Measurements from ENCODE around the gene SAMD10.
A peak's percentile ranks its signal among the peaks of the same experiment; 100 is the strongest.
"Not testable (repeated sequence)": the region's sequence is repeated elsewhere in the genome, so short reads cannot be mapped to it uniquely, and the experiment has no call there.

Gene SAMD10

DNA sequence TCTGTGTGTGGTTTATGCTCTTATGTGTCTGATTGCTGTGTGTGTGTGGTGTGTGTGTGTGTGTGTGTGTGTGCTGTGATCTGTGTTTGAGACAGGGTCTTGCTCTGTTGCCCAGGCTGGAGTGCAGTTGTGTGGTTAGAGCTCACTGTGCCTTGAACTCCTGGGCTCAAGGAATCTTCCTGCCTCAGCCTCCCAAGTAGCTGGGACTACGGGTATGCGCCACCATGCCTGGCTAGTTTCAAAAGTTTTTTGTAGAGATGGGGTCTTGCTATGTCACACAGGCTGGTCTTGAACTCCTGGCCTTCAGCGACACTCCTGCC is 6.3 kb downstream of the SAMD10 start:
- H3K4me3 ChIP-seq (ENCODE audit: low read depth, low read length) = no peak overlapping the region
- H3K9me3 ChIP-seq (ENCODE audit: control insufficient read depth, insufficient read depth, low read depth, low read length) = no peaks in the 10 kb centered on the region
- no peak overlapping the region for H3K27ac ChIP-seq (ENCODE audit: extremely low read depth, low read depth, low read length)
- no peaks in the 10 kb centered on the region for H3K4me1 ChIP-seq (ENCODE audit: control insufficient read depth, insufficient read depth, low read length)
- POLR2A ChIA-PET = interaction anchor here (0.5 to 0.6 kb wide), 2 partner anchors 34 to 435 kb away, joined by 3 read pairs; no protein-coding TSS in a partner anchor
- TF ChIP-seq, protein P1, sequence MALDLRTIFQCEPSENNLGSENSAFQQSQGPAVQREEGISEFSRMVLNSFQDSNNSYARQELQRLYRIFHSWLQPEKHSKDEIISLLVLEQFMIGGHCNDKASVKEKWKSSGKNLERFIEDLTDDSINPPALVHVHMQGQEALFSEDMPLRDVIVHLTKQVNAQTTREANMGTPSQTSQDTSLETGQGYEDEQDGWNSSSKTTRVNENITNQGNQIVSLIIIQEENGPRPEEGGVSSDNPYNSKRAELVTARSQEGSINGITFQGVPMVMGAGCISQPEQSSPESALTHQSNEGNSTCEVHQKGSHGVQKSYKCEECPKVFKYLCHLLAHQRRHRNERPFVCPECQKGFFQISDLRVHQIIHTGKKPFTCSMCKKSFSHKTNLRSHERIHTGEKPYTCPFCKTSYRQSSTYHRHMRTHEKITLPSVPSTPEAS (tag by site-specific recombination; IDR thresholded peaks at IDR 0.05) = peak; percentile 42; the same call in 1 of the 2 replicates
- TF ChIP-seq, protein P2, sequence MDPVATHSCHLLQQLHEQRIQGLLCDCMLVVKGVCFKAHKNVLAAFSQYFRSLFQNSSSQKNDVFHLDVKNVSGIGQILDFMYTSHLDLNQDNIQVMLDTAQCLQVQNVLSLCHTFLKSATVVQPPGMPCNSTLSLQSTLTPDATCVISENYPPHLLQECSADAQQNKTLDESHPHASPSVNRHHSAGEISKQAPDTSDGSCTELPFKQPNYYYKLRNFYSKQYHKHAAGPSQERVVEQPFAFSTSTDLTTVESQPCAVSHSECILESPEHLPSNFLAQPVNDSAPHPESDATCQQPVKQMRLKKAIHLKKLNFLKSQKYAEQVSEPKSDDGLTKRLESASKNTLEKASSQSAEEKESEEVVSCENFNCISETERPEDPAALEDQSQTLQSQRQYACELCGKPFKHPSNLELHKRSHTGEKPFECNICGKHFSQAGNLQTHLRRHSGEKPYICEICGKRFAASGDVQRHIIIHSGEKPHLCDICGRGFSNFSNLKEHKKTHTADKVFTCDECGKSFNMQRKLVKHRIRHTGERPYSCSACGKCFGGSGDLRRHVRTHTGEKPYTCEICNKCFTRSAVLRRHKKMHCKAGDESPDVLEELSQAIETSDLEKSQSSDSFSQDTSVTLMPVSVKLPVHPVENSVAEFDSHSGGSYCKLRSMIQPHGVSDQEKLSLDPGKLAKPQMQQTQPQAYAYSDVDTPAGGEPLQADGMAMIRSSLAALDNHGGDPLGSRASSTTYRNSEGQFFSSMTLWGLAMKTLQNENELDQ (tag by site-specific recombination; IDR thresholded peaks at IDR 0.05; ENCODE audit: low read depth) = no peak
- TF ChIP-seq, protein P3, sequence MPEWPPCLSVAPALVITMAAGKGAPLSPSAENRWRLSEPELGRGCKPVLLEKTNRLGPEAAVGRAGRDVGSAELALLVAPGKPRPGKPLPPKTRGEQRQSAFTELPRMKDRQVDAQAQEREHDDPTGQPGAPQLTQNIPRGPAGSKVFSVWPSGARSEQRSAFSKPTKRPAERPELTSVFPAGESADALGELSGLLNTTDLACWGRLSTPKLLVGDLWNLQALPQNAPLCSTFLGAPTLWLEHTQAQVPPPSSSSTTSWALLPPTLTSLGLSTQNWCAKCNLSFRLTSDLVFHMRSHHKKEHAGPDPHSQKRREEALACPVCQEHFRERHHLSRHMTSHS (tag by site-specific recombination; IDR thresholded peaks at IDR 0.05) = no peak
- TF ChIP-seq ZNF664 (tag by site-specific recombination; IDR thresholded peaks at IDR 0.05) (no peak), ZNF121 (tag by site-specific recombination; IDR thresholded peaks at IDR 0.05) (peak; percentile 99), ZNF843 (tag by site-specific recombination; IDR thresholded peaks at IDR 0.05) (no peak), ZNF175 (tag by site-specific recombination; IDR thresholded peaks at IDR 0.05) (0 out of 2 replicates have a peak, but pooled peaks have one; percentile 39), ZNF391 (tag by site-specific recombination; IDR thresholded peaks at IDR 0.05; ENCODE audit: borderline replicate concordance, low read depth) (no peak), ZNF146 (tag by site-specific recombination; IDR thresholded peaks at IDR 0.05) (no peak)
- peaks cover 0 to 5% of the 10 kb centered on the region in 2 experiments; a peak in 1 of 3 replicates for H3K36me3 ChIP-seq (ENCODE audit: control insufficient read depth in 2 of 2, insufficient read depth in 1 of 2, low read length in 2 of 2)
- CTCF ChIA-PET = interaction anchor here (0.6 to 3.5 kb wide), 16 partner anchors 15 to 435 kb away, joined by 3 to 16 read pairs (median 4); partner anchors contain the start of genes PTK6 and TPD52L2

DNA sequence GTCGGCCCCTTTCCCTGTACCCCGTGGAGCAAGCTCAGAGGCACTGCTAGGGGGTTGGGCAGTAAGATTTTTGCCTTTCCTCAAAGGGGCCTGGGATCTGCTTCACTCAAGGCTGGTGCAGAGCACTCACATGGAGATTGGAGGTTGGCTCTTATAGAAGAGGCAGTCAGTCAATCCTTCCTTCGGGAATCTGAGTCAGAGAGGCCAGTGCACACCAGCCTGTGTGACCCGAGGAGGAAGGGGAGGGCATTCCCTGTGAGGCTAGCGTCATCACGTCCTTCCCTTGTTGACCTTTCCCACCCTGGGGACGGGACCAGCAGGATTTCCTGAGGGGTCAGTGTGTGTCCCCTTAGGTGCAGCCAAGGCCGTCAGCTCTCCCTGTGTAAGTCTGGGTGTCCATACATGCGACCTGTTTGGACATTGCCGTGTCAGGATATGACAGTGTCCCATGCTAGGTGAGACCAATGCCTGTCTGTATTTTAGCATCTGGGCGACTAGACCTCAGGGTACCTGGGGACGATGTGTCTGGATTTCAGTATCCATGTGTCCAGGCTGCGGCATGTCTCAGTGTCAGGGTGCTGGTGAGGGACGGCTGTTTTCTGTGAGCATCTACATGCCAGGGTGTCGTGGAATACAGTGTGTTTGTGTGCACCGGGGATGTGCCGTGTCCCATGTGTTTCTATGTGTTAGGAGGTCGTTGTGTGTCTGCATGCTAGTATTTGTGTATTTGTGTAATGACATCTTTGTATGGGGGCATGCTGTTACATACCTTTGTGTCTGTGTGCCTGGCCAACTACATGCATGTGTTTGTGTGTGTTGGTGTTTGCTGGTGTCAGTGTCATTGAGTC is 6.9 kb downstream of the SAMD10 start:
- ChIA-PET POLR2A (no interaction called here), CTCF (interaction anchor here (0.6 to 3.5 kb wide), 6 partner anchors 63 to 789 kb away, joined by 3 to 16 read pairs (median 4); partner anchors contain the start of gene PTK6)
- TF ChIP-seq ZNF292 (tag by site-specific recombination; IDR thresholded peaks at IDR 0.05; ENCODE audit: borderline replicate concordance, low read depth) (no peak), ZNF791 (tag by site-specific recombination; IDR thresholded peaks at IDR 0.05) (peak; percentile 44; the same call in 1 of the 2 replicates)
- Histone ChIP-seq H3K4me1 (ENCODE audit: control insufficient read depth, insufficient read depth, low read length) (no peaks in the 10 kb centered on the region), H3K9me3 (ENCODE audit: control insufficient read depth, insufficient read depth, low read depth, low read length) (no peaks in the 10 kb centered on the region), H3K4me3 (ENCODE audit: low read depth, low read length) (no peak overlapping the region), H3K36me3 (ENCODE audit: control insufficient read depth in 2 of 2, insufficient read depth in 1 of 2, low read length in 2 of 2) (peaks cover 0 to 10% of the 10 kb centered on the region in 2 experiments; a peak in 1 of 3 replicates), H3K27ac (ENCODE audit: extremely low read depth, low read depth, low read length) (no peak overlapping the region)

DNA sequence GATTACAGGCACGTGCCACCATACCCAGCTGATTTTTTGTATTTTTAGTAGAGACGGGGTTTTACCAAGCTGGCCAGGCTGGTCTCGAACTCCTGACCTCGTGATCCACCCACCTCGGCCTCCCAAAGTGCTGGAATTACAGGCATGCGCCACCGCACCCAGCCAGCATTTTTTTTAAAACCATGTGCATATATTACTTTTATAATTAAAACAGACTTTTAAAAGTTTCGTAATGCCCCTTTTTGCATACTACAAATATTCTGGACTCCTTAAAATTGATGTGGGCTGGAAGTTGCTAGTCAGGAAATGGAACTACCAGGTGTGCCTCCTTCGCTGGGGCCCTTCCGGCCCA is 7.5 kb downstream of the SAMD10 start:
- not testable (repeated sequence) for H3K9me3 ChIP-seq (ENCODE audit: control insufficient read depth, insufficient read depth, low read depth, low read length); H3K4me3 ChIP-seq (ENCODE audit: low read depth, low read length); H3K4me1 ChIP-seq (ENCODE audit: control insufficient read depth, insufficient read depth, low read length); H3K27ac ChIP-seq (ENCODE audit: extremely low read depth, low read depth, low read length)
- ChIA-PET CTCF (interaction anchor here (0.6 to 0.7 kb wide), 3 partner anchors 263 to 789 kb away, joined by 3 to 5 read pairs (median 3); no protein-coding TSS in a partner anchor), POLR2A (interaction anchor here (0.6 kb wide), 1 partner anchor 107 kb away, joined by 8 read pairs; the partner anchor contains the start of gene TPD52L2)
- peaks cover 0 to 16% of the 10 kb centered on the region in 2 experiments; a peak in 1 of 3 replicates for H3K36me3 ChIP-seq (ENCODE audit: control insufficient read depth in 2 of 2, insufficient read depth in 1 of 2, low read length in 2 of 2)
